Left ventricle myocardium inferior (tissue), 1 donor: ENCODE measurements around the gene CLIC5. TPM values are rescaled to one million over a fixed set of nuclear protein-coding genes. Genes with fewer than 3 reads are reported as not detected.

Source experiments
- DNase-seq: peaks from one replicate; pipeline ENCODE4 v3.0.0-alpha.2; 2020
- H3K27ac ChIP-seq: fragments of 200-600 bp; replicated peaks from 2 replicates; pipeline ENCODE4 v1.8.0; 2021
- H3K27me3 ChIP-seq: fragments of 200-600 bp; 2 replicates; pipeline ENCODE4 v1.8.0; 2021; ENCODE audit warnings: low read depth
- H3K36me3 ChIP-seq: fragments of 200-600 bp; 2 replicates; pipeline ENCODE4 v1.8.0; 2021
- H3K4me1 ChIP-seq: fragments of 200-600 bp; 2 replicates; pipeline ENCODE4 v1.8.0; 2021
- H3K4me3 ChIP-seq: fragments of 200-600 bp; 2 replicates; pipeline ENCODE4 v1.8.0; 2021; ENCODE audit warnings: mild to moderate bottlenecking, moderate library complexity
- H3K9me3 ChIP-seq: fragments of 200-600 bp; replicated peaks from 2 replicates; pipeline ENCODE4 v1.8.0; 2021
- CTCF ChIP-seq: fragments of 200-600 bp; IDR thresholded peaks from 2 replicates; pipeline ENCODE4 v1.8.0; 2021; ENCODE audit warnings: antibody characterized with exemption, mild to moderate bottlenecking, borderline replicate concordance
- intact Hi-C: fragments of 100-400 bp; cut with micrococcal nuclease; formaldehyde crosslinking; loops from one replicate; pipeline ENCODE4 v1.11.0; 2022
- total RNA-seq: library from RNA; stranded (reverse); fragmentation: NEBNext Ultra II Directional; extraction: Animal tissue kit (Norgen Biotek cat#: 25700); gene quantifications from one replicate; pipeline ENCODE4 v1.2.1, GENCODE V29; 2021
- donor health status: DM: no; HTN: yes; CAD: no; lungs with severe emphysema.

The CLIC5 gene
- total RNA-seq, 1 donor from 2014 or later, result 285 TPM

DNA sequence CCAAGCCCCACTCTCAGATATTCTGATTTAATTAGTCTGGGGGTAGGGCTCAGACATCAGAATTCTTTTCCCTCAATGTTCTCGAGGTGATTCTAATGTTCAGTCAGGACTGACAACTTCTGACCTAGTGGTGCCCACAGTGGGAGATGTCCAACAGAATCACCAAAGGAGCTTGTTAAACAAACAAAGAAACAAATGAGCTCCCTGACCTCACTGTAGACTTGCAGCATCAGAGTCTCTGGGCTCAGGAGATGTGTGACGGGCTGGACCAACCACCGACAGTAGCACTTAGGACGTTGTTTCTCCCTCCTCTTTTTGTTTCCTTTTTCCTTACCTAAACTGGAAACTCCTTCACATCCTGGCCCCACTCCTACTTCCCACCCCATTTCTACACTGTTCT, 49.3 kb downstream of the CLIC5 start:
- Histone ChIP-seq H3K27ac (peak overlapping the region; percentile 89), H3K27me3 (no peaks in the 10 kb centered on the region), H3K9me3 (peaks cover 11% of the 10 kb centered on the region), H3K4me3 (no peak overlapping the region), H3K36me3 (peaks cover 8% of the 10 kb centered on the region), H3K4me1 (peaks cover 96% of the 10 kb centered on the region)
- TF ChIP-seq CTCF, result no peak
- intact Hi-C loops, result no loop called here
- no peak for DNase-seq

DNA sequence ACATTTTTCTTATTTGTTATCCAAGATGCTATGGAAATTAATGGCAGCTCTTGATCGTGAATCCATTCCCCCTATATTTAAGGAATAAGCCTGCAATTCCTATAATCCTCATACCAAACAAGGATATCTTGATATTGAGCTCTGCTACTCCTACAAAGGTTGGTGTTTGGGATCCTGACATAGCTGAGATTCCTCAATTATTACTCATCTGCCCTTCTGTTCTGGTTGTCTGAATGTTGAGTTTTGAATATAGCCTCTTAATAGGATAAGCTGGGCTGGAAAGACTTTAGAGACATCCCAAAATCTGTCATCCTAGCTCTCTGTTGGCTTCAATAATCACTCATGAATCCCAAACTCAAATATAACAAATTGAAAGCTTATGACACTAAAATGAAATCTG, 49.9 kb downstream of the CLIC5 start:
- peak overlapping the region; percentile 89 for H3K27ac ChIP-seq
- H3K4me1 ChIP-seq, result peaks cover 96% of the 10 kb centered on the region

GRCh38 chr6:45965007-45965406, 50.7 kb downstream of the CLIC5 start:
- H3K9me3 ChIP-seq, result peaks cover 11% of the 10 kb centered on the region
- no peak for TF ChIP-seq CTCF
- no peaks in the 10 kb centered on the region for H3K27me3 ChIP-seq
- H3K27ac ChIP-seq, result peak overlapping the region; percentile 89
- no peak overlapping the region for H3K4me3 ChIP-seq
- H3K4me1 ChIP-seq, result peaks cover 96% of the 10 kb centered on the region
- peaks cover 8% of the 10 kb centered on the region for H3K36me3 ChIP-seq
- no peak for DNase-seq
- intact Hi-C loops, result no loop called here

More for the DNA sequence above, 49.9 kb downstream of the CLIC5 start:
- DNase-seq, result no peak
- no peaks in the 10 kb centered on the region for H3K27me3 ChIP-seq
- H3K36me3 ChIP-seq, result peaks cover 8% of the 10 kb centered on the region
- TF ChIP-seq CTCF, result no peak
- intact Hi-C loops, result no loop called here
- H3K9me3 ChIP-seq, result peaks cover 11% of the 10 kb centered on the region
- H3K4me3 ChIP-seq, result no peak overlapping the region

DNA sequence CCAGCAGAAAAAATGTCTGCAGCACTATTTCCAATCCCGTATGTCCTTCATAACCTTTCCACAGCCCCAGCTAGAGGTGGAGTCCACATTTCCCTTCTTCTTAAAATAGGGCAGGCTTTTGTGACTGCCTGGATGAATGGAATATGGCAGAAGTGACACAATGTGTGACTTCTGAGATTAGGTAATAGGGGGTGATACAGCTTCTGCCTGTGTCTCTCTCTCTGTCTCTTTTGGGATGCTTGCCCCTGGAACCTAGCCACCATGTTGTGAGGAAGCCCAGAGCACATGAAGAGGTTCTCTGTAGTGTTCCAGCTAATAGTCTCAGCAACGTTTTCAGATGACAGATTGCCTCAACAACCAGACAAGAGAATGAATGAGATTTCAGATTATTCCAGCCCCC, 51.4 kb downstream of the CLIC5 start:
- no peak for DNase-seq
- intact Hi-C loops, result no loop called here
- Histone ChIP-seq H3K4me1 (peaks cover 96% of the 10 kb centered on the region), H3K9me3 (peaks cover 11% of the 10 kb centered on the region), H3K27me3 (no peaks in the 10 kb centered on the region), H3K36me3 (peaks cover 8% of the 10 kb centered on the region), H3K4me3 (no peak overlapping the region), H3K27ac (peak overlapping the region; percentile 89)
- no peak for TF ChIP-seq CTCF

- DNase-seq, result no peak
- Histone ChIP-seq H3K4me3 (no peak overlapping the region), H3K9me3 (peaks cover 11% of the 10 kb centered on the region), H3K4me1 (peaks cover 96% of the 10 kb centered on the region), H3K36me3 (peaks cover 8% of the 10 kb centered on the region), H3K27me3 (no peaks in the 10 kb centered on the region), H3K27ac (peak overlapping the region; percentile 89)
- TF ChIP-seq CTCF, result no peak
- intact Hi-C loops, result no loop called here
These were observed 51.8 kb downstream of the CLIC5 start for GRCh38 chr6:45963896-45964295.

DNA sequence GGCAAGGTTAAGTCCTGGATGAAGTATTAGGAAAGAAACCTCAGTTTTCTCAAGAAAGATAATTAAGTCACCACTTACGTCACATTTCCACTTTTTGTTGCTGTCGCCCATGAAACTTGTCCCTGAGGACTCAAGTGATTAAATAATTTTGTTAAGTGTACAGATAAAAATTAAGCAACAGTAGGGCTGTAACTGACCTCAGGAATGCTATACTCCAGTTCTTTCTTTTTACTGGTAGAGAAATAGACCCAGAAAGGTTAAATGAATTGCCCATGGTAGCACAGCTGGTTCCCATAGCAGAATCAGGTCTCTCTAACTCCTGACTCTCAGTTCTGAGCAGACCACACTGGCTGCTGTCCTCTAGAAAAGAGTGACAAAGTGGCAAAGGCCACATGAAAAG, 54.5 kb downstream of the CLIC5 start:
- peaks cover 95% of the 10 kb centered on the region for H3K4me1 ChIP-seq
- H3K27me3 ChIP-seq, result no peaks in the 10 kb centered on the region
- no peak overlapping the region for H3K4me3 ChIP-seq
- H3K27ac ChIP-seq, result peak overlapping the region; percentile 72
- no peak for DNase-seq
- peaks cover 8% of the 10 kb centered on the region for H3K36me3 ChIP-seq
- intact Hi-C loops, result no loop called here
- no peak for TF ChIP-seq CTCF
- peaks cover 11% of the 10 kb centered on the region for H3K9me3 ChIP-seq
